Panc1 (cell line): ENCODE data around the gene CA5A.
"Not testable (repeated sequence)": the region's sequence is repeated elsewhere in the genome, so short reads cannot be mapped to it uniquely, and the experiment has no call there.

Source experiments
- CTCF ChIP-seq: fragments of 450-650 bp; IDR thresholded peaks from 2 replicates; pipeline ENCODE4 v1.5.1; 2017; ENCODE audit warnings: mild to moderate bottlenecking
- POLR2AphosphoS5 ChIP-seq: IDR thresholded peaks from 2 replicates; pipeline ENCODE4 v1.6.1; 2012; ENCODE audit warnings: mild to moderate bottlenecking, low read depth, low read length, moderate library complexity
- TCF7L2 ChIP-seq: IDR thresholded peaks from 2 replicates; pipeline ENCODE4 v1.6.1; 2011; ENCODE audit warnings: mild to moderate bottlenecking, low read depth, low read length, inconsistent platforms

GRCh38 chr16:87904963-87905362 lies 31.4 kb downstream of the CA5A start:
- TF ChIP-seq TCF7L2, CTCF, POLR2AphosphoS5: not testable (repeated sequence)
